Right ventricle myocardium inferior (tissue), 1 donor: ENCODE data around the gene TRIM37. TPM values are rescaled to one million over a fixed set of nuclear protein-coding genes. Genes with fewer than 3 reads are reported as not detected.
"Not testable (repeated sequence)": the region's sequence is repeated elsewhere in the genome, so short reads cannot be mapped to it uniquely, and the experiment has no call there.

ENCODE experiments used
- ATAC-seq: fragments of 200-7000 bp; cut with Tn5 transposase; one replicate; pipeline ENCODE4 v1.9.1; 2020; ENCODE audit warnings: mild to moderate bottlenecking, moderate library complexity
- DNase-seq: peaks from one replicate; pipeline ENCODE4 v3.0.0; 2021; ENCODE audit errors: missing footprints
- intact Hi-C: fragments of 100-400 bp; cut with DNase I; formaldehyde crosslinking; loops from one replicate; pipeline ENCODE4 v1.11.0; 2022
- total RNA-seq: library from RNA; stranded (reverse); fragmentation: NEBNext Ultra II Directional; extraction: Animal tissue kit (Norgen Biotek cat#: 25700); gene quantifications from one replicate; pipeline ENCODE4 v1.2.1, GENCODE V29; 2021
- donor health status: DM: no; HTN: yes; CAD: no; lungs with severe emphysema.

The TRIM37 gene
- total RNA-seq, 1 donor from 2014 or later = 20.2 TPM

DNA sequence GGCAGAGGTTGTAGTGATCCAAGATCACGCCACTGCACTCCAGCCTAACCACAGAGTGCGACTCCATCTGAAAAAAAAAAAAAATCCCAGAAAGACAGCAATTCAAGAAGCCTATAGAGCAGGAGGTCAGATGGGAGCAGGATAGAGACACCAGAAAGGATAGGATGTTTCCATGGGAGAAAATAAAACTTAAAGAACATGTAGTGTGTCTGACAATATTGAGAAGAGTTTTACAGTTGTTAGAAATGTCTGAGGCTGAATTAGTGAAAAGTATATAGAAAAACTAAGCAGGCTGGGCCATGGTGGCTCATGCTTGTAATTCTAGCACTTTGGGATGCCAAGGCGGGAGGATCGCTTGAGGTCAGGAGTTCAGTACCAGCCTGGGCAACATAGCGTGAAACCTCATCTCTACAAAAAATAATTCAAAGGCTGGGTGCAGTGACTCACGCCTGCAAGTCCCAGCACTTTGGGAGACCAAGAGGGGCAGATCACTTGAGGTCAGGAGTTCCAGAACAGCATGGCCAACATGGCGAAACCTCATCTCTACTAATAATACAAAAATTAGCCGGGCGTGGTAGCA, 15.3 kb upstream of the TRIM37 start:
- no peak for ATAC-seq
- DNase-seq = no peak
- intact Hi-C loops = no loop called here

DNA sequence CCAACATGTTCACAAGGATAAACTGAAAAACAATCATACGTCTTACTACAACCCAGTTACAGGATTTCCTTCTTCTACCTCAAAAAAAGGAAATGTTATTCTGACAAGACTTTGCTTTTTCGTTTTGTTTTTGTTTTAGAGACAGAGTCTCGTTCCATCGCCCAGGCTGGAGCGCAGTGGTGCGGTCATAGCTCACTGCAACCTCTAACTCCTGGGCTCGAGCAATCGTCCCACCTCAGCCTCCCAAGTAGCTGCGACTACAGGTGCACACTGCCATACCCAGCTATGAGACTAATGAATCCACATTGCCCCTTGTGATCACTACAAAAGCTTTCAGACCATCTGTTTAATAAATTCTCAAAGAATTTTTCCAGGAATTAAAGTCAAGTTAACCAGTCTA, 8.8 kb upstream of the TRIM37 start:
- DNase-seq (no peak), ATAC-seq (no peak)
- intact Hi-C loops = no loop called here

DNA sequence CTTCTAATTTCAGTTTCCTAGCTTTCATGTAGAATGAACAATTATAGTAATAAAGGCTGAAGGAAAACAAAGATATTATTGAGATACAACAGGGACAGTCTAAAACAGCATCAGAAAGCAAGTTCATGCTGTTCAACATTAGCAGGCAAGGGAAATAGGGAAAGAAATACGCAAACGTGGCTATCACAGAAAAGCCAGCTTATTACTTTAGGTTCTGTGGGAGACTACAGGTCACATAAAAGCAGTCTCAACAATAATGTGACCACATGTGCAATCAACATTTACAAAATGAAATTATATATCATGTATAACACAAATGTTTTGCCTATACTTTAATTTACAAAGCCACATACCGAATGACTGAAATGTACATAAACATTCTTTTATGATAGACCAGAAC, 4.9 kb upstream of the TRIM37 start:
- no peak for ATAC-seq
- intact Hi-C loops = no loop called here
- DNase-seq = no peak

DNA sequence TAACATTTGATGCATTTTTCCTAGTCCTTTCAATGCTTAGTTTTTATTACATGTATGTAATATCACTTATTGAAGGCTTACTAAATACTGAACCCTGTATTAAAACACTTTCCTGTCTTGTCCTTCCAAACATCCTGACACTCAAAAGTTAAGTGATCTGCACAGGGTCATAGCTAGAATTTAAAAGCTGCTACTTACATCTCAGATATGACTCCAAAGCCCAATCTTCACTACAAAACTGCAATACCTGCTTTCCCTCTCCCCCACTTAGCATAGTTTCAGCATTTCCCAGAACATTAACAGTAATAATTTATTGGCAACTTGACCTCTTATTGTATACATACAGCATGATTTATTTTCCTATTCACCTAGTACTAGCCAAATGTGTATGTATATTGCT, 4.3 kb upstream of the TRIM37 start:
- DNase-seq (no peak), ATAC-seq (no peak)
- intact Hi-C loops = no loop called here

DNA sequence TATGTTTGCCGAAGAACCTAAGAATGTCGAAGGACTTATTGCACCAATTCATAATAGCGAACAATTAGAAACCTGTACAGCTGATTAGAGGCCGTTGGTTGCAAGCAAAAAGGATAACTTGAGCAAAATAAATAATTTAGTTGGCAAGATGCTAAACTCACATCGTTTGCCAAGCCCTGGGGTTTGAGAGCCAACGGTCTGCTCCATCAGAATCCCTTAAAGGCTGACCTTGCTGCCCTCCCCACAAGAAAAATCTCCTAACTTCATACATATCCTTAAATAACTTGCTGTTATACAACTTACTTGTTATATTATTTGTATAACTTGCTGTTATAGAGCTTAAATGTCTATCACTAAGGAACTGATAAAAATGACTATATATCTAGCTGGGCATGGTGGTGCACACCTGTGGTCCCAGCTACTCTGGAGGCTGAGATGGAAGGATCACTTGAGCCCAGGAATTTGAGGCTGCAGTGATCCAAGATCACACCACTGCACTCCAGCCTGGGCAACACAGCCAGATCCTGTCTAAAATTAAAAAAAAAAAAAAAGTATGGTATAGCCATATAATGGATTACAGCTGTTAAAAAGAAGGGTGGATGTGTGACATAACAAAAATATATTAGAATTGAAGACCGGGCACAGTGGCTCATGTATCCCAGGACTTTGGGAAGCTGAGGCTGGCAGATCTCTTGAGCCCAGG, 1.9 kb upstream of the TRIM37 start:
- no peak for ATAC-seq
- no peak for DNase-seq
- intact Hi-C loops = loop anchor here (10.0 kb wide), 2 partner anchors 46 to 594 kb away; partner anchors contain the start of genes MTMR4, PRR11 and SKA2

DNA sequence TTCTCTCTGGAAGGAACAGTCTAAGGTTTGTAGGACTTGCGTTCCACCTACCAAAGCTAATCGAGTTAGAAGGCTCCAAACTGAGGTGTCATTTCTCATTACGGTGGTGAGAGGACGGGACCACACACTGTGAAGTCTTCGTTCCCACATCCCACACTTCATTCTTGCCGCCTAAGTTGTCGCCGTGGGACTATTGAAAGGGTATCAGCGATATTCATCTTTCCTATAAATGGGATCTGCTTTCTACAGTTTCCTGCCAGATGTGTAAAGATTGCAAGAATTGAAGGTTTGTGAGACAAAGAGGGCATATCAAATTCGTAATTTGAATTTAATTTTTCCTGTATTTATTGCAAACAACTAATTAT, 608 bp upstream of the TRIM37 start:
- DNase-seq (no peak), ATAC-seq (no peak)
- intact Hi-C loops = loop anchor here (10.0 kb wide), 2 partner anchors 48 to 592 kb away; partner anchors contain the start of genes MTMR4, PRR11 and SKA2

DNA sequence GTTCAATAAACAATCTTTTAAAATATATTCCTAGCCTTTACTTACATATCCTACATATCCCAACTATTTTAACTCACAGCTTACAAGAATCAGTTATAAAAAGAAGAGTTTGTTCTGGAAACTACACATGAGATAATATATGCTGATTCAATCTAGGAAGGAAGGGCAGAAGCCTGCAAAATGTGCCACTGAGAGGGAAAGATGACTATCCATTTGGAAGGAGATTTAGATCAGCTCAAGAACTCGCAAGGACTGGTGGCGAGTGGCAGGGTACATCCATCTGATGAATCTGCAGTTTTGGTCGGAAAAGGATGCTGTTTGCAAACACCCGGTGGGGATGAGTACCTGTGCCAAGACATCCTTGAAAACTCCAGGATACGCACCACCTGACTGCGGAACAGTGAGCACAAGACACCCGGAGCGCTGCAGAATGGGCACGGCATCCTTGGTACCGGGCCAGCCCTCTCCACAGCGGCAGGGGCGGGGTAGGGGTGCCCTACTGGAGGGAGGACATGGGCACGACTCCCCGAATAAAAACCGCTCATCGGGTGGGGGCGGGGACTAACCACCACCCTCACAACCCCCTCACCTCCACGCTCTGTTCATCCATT, 723 bp downstream of the TRIM37 start:
- intact Hi-C loops = loop anchor here (10.0 kb wide), 2 partner anchors 49 to 591 kb away; partner anchors contain the start of genes MTMR4, PRR11 and SKA2
- DNase-seq (peak; percentile 76), ATAC-seq (peak; percentile 57)

DNA sequence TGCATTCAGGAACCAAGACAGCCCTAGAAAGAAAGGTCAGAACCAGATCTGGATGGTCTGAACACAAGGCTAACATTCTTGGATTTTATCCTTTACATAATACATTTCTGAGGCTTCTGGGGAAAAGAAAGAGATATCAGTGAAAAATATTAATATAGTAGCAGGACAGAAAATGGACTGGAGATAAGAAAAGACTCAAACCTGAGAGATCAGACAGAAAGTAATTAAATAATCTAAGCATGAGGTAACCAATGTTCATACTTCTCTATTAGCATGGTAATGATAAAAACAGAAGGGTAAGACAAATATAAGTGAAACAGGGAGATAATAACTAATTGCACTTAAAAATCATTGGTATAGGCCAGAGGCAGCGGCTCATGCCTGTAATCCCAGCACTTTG, 5.5 kb downstream of the TRIM37 start:
- intact Hi-C loops = loop anchor here (10.0 kb wide), 2 partner anchors 54 to 586 kb away; partner anchors contain the start of genes MTMR4, PRR11 and SKA2
- ATAC-seq = no peak
- no peak for DNase-seq

DNA sequence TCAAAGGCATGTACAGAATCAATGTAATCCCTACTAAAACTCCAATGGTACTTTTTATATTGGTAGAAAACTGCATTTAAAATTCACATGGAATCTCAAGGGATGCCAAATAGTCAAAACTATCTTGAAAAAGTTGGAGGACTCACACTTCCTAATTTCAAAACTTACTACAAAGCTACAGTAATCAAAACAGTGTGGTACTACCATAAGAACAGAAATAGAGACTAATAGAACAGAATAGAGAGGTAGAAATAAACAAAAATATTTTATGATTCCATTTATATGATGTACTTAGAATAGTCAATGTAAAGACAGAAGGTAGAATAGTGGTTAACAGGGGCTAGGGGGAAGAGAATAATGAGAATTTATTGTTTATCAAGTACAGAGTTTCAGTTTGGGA, 8.8 kb downstream of the TRIM37 start:
- intact Hi-C loops = no loop called here
- ATAC-seq = no peak
- DNase-seq = no peak

DNA sequence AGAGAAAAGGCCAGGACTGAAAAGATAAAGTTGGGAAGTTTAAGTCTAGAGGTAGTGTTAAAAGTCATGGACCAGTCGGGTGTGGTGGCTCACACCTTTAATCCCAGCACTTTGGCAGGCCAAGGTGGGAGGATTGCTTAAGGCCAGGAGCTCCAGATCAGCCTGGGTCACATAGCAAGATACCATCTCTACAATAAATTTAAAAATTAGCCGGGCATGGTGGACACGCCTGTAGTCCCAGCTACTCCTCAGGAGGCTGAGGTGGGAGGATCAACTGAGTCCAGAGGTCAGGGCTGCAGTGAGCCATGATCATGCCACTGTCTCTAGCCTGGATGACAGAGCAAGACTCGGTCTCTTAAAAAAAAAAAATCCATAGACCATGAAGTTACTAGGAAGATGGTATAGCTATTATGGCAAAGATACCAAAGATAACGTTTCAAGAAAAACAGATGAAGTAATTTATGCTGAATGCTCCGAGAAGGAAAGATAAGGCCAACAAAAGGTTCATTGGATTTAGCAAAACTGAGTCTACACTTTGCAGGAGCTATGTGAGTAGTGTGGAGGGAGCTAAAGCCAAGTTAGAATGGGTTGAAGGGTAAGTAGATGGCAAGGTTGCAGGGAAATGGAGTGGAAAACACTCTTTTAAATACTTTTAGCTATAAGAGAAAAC, 11.7 kb downstream of the TRIM37 start:
- DNase-seq = no peak
- no peak for ATAC-seq
- intact Hi-C loops = no loop called here

DNA sequence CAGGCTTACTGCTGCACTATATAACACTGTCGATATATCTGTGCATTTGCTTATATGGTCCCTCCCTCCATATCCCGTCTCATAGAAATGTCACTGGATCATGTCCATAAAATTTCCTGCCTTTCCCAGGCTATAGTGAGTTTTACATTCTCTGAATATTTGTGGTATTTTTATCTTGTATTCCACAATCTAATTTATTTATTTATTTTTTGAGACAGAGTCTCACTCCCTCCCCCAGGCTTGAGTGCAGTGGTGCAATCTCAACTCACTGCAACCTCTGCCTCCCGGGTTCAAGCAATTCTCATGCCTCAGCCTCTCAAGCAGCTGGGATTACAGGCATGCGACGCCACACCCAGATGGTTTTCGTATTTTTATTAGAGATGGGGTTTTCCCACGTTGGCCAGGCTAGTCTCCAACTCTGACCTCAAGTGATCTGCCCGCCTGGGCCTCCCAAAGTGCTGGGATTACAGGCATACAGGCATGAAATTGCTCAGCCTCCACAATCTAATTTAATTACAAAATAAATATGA, 12.9 kb downstream of the TRIM37 start:
- DNase-seq = no peak
- intact Hi-C loops = no loop called here
- peak; percentile 70 for ATAC-seq

DNA sequence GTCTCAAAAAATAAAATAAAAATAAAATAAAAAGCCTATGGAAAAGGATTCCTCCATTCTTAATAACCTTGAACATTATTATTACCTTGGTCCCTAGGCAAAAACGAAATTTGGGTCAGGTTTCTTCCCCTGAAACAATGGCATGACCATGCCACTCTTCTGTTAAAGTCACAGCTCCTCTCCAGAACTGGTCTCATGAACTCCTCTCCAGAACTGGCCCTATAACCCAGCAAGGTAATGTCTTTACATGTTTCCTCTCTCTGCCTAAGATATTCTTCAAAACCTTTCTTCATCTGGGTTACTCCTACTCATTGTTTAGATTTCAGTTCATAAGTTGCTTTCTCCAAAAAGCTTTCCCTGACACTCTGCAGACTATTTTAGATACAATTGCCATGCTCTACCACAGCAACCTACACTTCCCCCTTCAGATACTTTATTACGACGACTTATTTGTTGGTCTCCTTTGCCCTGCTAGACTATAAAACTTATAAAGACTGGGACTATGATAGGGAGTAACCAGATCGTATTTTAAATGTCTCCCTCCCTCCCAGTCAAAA, 13.5 kb downstream of the TRIM37 start:
- intact Hi-C loops = no loop called here
- ATAC-seq = peak; percentile 13
- no peak for DNase-seq

DNA sequence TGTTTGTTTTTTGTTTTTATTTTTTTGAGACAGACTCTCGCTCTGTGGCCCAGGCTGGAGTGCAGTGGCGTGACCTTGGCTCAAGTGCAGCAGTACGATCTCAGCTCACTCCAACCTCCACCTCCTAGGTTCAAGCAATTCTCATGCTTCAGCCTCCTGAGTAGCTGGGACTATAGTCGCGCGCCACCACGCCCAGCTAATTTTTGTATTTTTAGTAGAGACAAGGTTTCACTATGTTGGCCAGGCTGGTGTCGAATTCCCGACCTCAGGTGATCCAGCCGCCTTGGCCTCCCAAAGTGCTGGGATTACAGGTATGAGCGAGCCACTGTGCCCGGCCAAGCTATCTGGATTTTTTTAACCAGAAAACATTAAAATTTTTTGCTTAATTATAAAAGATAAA, 16.1 kb downstream of the TRIM37 start:
- intact Hi-C loops, ATAC-seq, DNase-seq: not testable (repeated sequence)

DNA sequence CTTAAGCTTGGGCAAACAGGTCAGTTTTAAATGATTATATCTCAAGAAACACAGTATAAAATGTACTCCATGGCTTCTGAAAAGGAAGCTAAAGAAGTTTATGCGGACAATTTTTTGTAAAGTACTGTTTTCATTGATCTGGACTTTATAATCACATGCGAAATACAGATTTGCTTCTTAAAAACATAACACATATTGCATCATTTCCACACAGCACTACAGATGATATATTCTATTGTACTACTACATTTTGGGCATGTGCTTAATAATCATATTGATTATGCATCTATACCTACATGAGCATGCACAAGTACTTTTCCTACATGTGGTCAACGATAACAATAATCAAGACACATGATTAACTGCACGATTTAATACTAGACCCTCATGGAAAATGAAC, 22.5 kb downstream of the TRIM37 start:
- ATAC-seq (no peak), DNase-seq (no peak)
- intact Hi-C loops = no loop called here

DNA sequence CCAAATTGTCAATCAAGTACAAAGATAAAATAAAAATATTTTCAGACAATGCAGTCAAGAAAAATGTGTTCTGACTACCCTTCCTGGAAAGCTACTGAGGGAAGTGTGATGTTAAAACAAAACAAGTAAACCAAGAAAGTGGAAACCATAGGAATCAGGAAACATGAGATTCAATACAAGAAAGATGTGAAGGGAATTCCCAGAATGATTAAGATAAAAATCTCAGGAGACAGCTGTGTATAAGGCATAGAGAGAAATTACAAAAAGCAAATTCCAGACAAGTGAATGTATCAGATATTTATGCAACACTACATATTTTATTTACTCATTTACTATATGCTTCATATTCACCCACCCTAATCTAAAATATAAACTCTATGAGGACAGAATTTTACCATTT, 32.2 kb downstream of the TRIM37 start:
- ATAC-seq (no peak), DNase-seq (no peak)
- intact Hi-C loops = no loop called here

DNA sequence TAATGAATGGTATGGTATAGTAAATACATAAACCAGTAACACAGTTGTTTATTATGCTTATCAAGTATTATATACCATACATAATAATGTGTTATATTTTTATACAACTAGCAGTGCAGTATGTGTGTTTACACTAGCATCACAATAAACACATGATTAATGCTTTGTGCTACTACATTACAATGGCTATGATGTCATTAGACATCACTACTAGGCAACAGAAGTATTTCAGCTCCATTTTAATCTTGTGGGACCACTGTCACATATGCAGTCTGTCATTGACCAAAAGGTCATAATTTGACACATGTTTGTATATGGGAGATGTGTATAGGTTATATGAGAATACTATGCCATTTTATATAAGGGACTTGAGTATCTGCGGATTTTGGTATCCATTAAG, 32.7 kb downstream of the TRIM37 start:
- ATAC-seq (no peak), DNase-seq (no peak)
- intact Hi-C loops = no loop called here

DNA sequence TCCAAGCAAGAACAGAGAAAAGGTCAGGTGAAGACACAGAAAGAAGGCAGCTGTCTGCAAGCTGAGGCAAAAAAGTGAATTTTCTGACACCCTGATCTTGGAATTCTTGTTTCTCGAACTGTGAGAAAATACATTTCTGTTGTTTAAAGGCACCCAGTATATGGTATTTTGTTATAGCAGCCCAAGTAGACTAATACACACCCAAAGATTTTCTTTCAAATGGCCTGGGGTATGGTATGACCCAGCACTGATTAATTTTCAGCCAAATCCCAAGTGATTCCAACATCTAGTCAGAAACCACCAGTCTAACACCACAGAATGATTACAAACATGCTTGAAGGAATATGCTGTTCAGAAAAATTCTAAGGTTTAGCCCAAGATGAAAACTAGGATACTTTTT, 36.8 kb downstream of the TRIM37 start:
- no peak for ATAC-seq
- intact Hi-C loops = no loop called here
- DNase-seq = no peak

DNA sequence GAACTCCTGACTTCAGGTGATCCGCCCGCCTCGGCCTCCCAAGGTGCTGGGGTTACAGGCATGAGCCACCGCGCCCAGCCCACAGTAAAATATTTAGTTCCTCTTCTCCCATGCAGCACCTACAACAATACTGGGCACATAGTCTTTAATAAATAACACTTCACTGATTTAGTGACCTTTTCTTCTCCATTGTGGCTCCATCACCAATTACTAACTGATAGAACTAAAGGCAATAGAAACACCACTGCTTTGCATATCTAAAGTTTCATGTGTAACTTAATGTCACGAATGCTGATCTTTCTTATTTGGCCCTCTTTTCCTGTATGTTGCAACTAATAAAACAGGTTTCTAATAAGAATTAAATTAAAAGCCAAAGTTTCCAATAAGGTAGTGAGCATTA, 38.9 kb downstream of the TRIM37 start:
- intact Hi-C loops = no loop called here
- DNase-seq = no peak
- no peak for ATAC-seq

DNA sequence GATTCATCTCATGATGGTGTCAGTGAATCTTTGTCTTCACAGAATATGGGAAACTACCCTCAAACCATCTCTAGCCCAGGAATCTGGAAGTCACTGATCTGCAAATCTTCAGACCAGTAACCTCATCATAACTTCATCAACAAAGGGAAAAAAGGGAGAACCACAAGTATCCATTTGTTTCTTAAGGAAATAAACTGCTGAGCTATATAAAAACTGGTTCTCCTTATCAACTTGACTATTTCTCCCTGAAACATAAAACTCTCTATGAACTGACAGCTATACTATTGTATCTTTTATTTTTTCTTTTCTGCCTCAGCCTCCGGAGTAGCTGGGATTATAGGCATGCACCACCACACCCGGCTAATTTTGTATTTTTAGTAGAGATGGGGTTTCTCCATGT, 39.3 kb downstream of the TRIM37 start:
- intact Hi-C loops = no loop called here
- DNase-seq = no peak
- ATAC-seq = no peak
